ENCODE measurements around the gene OSTF1. TPM values are rescaled to one million over a fixed set of nuclear protein-coding genes. Genes with fewer than 3 reads are reported as not detected.
A peak's percentile ranks its signal among the peaks of the same experiment; 100 is the strongest.

OSTF1 gene
- total and polyA plus RNA-seq, 2 donors (not counting 1 experiment from before 2014, with no cell fraction given), result 48.4 to 49.9 TPM

- H3K27me3 ChIP-seq (ENCODE audit: control insufficient read depth, insufficient read depth, low read length), result no peaks in the 10 kb centered on the region
- H3K36me3 ChIP-seq (ENCODE audit: control insufficient read depth, insufficient read depth, low read length), result no peaks in the 10 kb centered on the region
- peak overlapping the region; percentile 84 to 98 (median 92) for H3K4me3 ChIP-seq (replicated peaks in 1 of 4; ENCODE audit: control extremely low read depth in 1 of 4, insufficient read depth in 1 of 4, low read depth in 3 of 4, low read length in 4 of 4)
- H3K9ac ChIP-seq (ENCODE audit: insufficient read depth, low read length), result peak overlapping the region; percentile 87
- DNase-seq (ENCODE audit: low read depth in 2 of 2), result no peak
- peaks cover 32% of the 10 kb centered on the region for H3K79me2 ChIP-seq (ENCODE audit: control insufficient read depth, insufficient read depth, low read length)
- H4K20me1 ChIP-seq (ENCODE audit: control insufficient read depth, extremely low read depth, insufficient read depth, low read length), result no peaks in the 10 kb centered on the region
- H3K9me3 ChIP-seq (ENCODE audit: control insufficient read depth, insufficient read depth, low read depth, low read length), result no peaks in the 10 kb centered on the region
- H3K4me2 ChIP-seq (ENCODE audit: extremely low read depth, insufficient read depth, low read length), result peak overlapping the region; percentile 79
- TF ChIP-seq CTCF (conservative IDR thresholded peaks at IDR 0.05 in 1 of 2, IDR thresholded peaks at IDR 0.05 in 1 of 2; ENCODE audit: low read depth in 1 of 2, low read length in 2 of 2) (no peak), EZH2 (IDR thresholded peaks at IDR 0.05; ENCODE audit: low read length, missing control alignments) (no peak)
- peaks cover 5% of the 10 kb centered on the region for H3K4me1 ChIP-seq (ENCODE audit: control insufficient read depth, extremely low read depth, insufficient read depth, low read length)
- peak overlapping the region; percentile 87 for H3K27ac ChIP-seq (ENCODE audit: insufficient read depth, low read length)
- H2AFZ ChIP-seq (ENCODE audit: low read length), result peak overlapping the region; percentile 77
These were observed 1.1 kb downstream of the OSTF1 start for GRCh38 chr9:75089373-75089766.

GRCh38 chr9:75090579-75090978 lies 2.3 kb downstream of the OSTF1 start:
- peak overlapping the region; percentile 56 for H3K4me2 ChIP-seq (ENCODE audit: extremely low read depth, insufficient read depth, low read length)

GRCh38 chr9:75092766-75093165 lies 4.5 kb downstream of the OSTF1 start:
- no peak overlapping the region for H3K4me3 ChIP-seq (replicated peaks in 1 of 4; ENCODE audit: control extremely low read depth in 1 of 4, insufficient read depth in 1 of 4, low read depth in 3 of 4, low read length in 4 of 4)
- DNase-seq (ENCODE audit: low read depth in 2 of 2), result no peak
- H3K79me2 ChIP-seq (ENCODE audit: control insufficient read depth, insufficient read depth, low read length), result peaks cover 42% of the 10 kb centered on the region
- no peak overlapping the region for H3K4me2 ChIP-seq (ENCODE audit: extremely low read depth, insufficient read depth, low read length)
- H3K27ac ChIP-seq (ENCODE audit: insufficient read depth, low read length), result no peak overlapping the region
- no peak overlapping the region for H2AFZ ChIP-seq (ENCODE audit: low read length)
- H3K9me3 ChIP-seq (ENCODE audit: control insufficient read depth, insufficient read depth, low read depth, low read length), result no peaks in the 10 kb centered on the region
- H4K20me1 ChIP-seq (ENCODE audit: control insufficient read depth, extremely low read depth, insufficient read depth, low read length), result no peaks in the 10 kb centered on the region
- no peaks in the 10 kb centered on the region for H3K36me3 ChIP-seq (ENCODE audit: control insufficient read depth, insufficient read depth, low read length)
- TF ChIP-seq CTCF (conservative IDR thresholded peaks at IDR 0.05 in 1 of 2, IDR thresholded peaks at IDR 0.05 in 1 of 2; ENCODE audit: low read depth in 1 of 2, low read length in 2 of 2) (no peak), EZH2 (IDR thresholded peaks at IDR 0.05; ENCODE audit: low read length, missing control alignments) (no peak)
- H3K27me3 ChIP-seq (ENCODE audit: control insufficient read depth, insufficient read depth, low read length), result no peaks in the 10 kb centered on the region
- peaks cover 5% of the 10 kb centered on the region for H3K4me1 ChIP-seq (ENCODE audit: control insufficient read depth, extremely low read depth, insufficient read depth, low read length)
- no peak overlapping the region for H3K9ac ChIP-seq (ENCODE audit: insufficient read depth, low read length)

More at GRCh38 chr9:75090579-75090978, 2.3 kb downstream of the OSTF1 start:
- Histone ChIP-seq H3K4me3 (replicated peaks in 1 of 4; ENCODE audit: control extremely low read depth in 1 of 4, insufficient read depth in 1 of 4, low read depth in 3 of 4, low read length in 4 of 4) (peak overlapping the region in 1 of 4 experiments; percentile 98), H2AFZ (ENCODE audit: low read length) (no peak overlapping the region), H3K27me3 (ENCODE audit: control insufficient read depth, insufficient read depth, low read length) (no peaks in the 10 kb centered on the region), H3K9me3 (ENCODE audit: control insufficient read depth, insufficient read depth, low read depth, low read length) (no peaks in the 10 kb centered on the region), H3K27ac (ENCODE audit: insufficient read depth, low read length) (no peak overlapping the region), H3K9ac (ENCODE audit: insufficient read depth, low read length) (no peak overlapping the region), H3K79me2 (ENCODE audit: control insufficient read depth, insufficient read depth, low read length) (peaks cover 40% of the 10 kb centered on the region), H4K20me1 (ENCODE audit: control insufficient read depth, extremely low read depth, insufficient read depth, low read length) (no peaks in the 10 kb centered on the region), H3K36me3 (ENCODE audit: control insufficient read depth, insufficient read depth, low read length) (no peaks in the 10 kb centered on the region), H3K4me1 (ENCODE audit: control insufficient read depth, extremely low read depth, insufficient read depth, low read length) (peaks cover 5% of the 10 kb centered on the region)
- no peak for DNase-seq (ENCODE audit: low read depth in 2 of 2)
- TF ChIP-seq EZH2 (IDR thresholded peaks at IDR 0.05; ENCODE audit: low read length, missing control alignments) (no peak), CTCF (conservative IDR thresholded peaks at IDR 0.05 in 1 of 2, IDR thresholded peaks at IDR 0.05 in 1 of 2; ENCODE audit: low read depth in 1 of 2, low read length in 2 of 2) (no peak)
